GM12801 (cell line): ENCODE results near the gene TEPSIN.

Source experiments
- TF ChIP-seq, protein P1 (sequence below): IDR thresholded peaks from one replicate; pipeline ENCODE4 v1.5.1; 2011; ENCODE audit warnings: control low read depth; ENCODE audit not compliant: insufficient read length; ENCODE audit errors: extremely low read depth

The TEPSIN gene, protein sequence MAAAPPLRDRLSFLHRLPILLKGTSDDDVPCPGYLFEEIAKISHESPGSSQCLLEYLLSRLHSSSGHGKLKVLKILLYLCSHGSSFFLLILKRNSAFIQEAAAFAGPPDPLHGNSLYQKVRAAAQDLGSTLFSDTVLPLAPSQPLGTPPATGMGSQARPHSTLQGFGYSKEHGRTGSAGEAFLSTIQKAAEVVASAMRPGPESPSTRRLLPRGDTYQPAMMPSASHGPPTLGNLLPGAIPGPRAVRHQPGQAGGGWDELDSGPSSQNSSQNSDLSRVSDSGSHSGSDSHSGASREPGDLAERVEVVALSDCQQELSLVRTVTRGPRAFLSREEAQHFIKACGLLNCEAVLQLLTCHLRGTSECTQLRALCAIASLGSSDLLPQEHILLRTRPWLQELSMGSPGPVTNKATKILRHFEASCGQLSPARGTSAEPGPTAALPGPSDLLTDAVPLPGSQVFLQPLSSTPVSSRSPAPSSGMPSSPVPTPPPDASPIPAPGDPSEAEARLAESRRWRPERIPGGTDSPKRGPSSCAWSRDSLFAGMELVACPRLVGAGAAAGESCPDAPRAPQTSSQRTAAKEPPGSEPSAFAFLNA

DNA sequence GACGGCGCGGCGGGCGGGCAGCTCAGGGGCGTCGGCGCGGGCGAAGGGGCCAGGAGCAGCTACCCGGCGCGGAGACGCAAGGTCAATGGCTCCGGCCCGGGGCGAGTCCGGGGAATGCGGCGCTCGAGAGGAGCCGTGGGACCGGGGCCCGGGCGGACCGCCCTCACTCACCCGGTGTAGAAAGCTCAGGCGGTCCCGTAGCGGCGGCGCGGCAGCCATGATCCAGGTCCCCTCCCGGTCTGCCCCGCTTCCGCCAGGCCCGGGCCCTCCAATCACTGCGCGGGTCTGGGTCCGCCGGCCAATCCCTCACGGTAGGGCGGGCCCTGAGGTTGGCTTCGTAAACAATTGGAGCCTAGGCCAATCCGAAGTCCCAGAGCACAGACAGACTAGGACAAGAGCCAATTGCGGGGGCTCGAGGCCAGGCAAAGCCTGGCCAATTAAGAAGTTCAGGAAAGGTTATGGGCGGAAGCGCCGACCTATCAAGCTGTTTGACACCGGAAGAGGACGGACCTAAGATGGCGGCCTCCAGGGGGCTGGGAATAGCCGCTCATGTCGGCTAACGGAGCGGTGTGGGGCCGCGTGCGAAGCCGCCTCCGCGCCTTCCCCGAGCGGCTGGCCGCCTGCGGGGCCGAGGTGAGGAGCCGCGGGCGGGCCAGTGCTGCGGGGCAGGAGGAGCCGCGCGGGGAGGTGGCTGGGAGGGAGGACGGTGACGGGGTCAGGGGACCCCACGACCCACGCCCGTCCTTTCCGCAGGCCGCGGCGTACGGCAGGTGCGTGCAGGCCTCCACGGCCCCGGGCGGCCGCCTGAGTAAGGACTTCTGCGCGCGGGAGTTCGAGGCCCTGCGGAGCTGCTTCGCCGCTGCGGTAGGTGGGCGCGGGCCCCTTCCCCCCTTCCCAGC lies at the start of gene TEPSIN, which contains the start of gene NDUFAF8:
Gene TEPSIN, minus strand, starts transcription at position 241 of the 899 bp plus-strand sequence. Its CDS starts 22 bp downstream, at position 219.
Gene NDUFAF8, plus strand, starts transcription at position 504 of the 899 bp plus-strand sequence. Its CDS starts 46 bp downstream, at position 550.
- TF ChIP-seq, protein P1, sequence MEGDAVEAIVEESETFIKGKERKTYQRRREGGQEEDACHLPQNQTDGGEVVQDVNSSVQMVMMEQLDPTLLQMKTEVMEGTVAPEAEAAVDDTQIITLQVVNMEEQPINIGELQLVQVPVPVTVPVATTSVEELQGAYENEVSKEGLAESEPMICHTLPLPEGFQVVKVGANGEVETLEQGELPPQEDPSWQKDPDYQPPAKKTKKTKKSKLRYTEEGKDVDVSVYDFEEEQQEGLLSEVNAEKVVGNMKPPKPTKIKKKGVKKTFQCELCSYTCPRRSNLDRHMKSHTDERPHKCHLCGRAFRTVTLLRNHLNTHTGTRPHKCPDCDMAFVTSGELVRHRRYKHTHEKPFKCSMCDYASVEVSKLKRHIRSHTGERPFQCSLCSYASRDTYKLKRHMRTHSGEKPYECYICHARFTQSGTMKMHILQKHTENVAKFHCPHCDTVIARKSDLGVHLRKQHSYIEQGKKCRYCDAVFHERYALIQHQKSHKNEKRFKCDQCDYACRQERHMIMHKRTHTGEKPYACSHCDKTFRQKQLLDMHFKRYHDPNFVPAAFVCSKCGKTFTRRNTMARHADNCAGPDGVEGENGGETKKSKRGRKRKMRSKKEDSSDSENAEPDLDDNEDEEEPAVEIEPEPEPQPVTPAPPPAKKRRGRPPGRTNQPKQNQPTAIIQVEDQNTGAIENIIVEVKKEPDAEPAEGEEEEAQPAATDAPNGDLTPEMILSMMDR, result no peak

DNA sequence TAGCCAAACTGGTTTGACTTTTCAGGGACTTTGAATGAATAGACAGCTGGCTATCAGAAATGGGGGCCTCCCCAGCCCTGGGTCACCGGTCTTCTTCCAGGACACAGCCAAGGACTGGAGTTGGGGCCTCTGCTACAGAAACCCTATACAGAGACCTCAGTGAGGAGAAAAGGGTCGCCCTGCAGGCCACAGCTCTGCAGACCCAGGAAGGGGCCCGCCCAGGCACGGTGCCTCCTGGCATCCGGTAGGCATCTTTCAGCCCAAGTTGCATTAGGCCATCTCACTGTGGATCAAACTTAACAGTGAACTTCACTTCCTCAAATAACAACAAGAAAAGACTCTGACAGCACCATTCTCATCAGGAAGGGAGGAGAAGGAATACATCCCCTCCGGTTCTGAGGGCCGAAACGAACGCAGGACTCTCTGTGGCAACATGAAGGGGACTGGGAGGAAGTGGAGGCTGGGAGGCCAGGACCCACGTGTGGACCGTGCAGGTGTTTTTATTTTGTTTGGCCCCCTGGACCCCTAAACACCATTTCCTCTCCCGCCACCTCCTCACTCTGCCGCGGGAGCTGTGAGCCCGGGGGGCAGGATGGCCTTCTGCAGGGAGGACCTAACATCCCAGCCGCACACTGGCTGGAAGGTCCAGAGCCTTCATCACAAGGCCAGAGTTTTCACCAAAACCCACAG lies 49.0 kb upstream of the TEPSIN start:
- TF ChIP-seq, protein P1, result no peak

DNA sequence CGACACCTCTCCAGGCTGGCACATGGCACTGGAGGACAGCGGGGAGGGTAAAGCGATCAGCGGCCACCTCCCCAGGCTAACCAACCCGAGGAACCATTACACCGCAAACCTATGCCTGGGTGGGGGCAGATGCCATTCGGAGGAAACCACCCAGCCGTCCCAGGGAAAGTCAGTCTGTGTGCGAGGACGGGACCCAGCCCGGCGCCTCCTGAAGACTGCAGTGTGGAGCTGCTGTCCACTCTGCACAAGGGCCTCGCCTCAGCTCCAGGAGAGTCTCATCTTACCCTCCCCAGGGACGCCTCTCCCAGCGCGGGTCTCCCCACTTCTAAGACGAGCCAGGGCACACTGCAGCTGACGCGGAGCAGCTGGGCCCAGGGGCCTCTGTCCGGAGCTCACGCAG lies 48.3 kb upstream of the TEPSIN start:
- TF ChIP-seq, protein P1, result no peak

DNA sequence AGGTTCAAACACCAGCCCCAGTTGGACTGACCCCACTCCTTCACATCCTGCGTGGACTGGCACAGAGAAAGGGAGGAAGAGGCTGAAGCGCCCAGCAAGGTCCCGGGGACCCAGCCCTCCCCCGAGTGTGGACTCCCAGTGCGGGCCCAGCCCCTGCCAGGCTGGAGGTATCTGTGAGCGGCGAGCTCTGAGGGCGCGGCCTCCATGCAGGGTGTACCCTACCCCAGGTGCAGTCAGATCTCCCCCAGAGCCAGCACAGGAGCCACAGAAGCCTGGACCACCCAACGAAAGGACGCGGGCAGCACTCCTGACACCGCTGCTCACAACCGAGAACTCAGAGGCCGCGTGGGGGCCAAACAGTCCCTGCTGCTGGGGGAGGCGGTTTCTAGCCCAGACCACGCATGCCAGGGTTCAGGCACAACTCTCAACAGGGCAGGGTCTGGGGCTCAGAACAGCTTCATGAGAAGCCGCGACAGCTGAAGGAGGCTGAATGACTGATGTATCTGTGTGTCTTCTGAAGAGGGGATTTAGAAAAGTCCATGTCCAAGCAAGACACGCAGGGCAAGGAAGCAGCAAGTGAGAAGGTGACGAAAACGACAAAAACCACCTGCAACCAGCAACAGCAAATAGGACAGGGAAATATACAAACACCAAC lies 47.8 kb upstream of the TEPSIN start:
- TF ChIP-seq, protein P1, result no peak

DNA sequence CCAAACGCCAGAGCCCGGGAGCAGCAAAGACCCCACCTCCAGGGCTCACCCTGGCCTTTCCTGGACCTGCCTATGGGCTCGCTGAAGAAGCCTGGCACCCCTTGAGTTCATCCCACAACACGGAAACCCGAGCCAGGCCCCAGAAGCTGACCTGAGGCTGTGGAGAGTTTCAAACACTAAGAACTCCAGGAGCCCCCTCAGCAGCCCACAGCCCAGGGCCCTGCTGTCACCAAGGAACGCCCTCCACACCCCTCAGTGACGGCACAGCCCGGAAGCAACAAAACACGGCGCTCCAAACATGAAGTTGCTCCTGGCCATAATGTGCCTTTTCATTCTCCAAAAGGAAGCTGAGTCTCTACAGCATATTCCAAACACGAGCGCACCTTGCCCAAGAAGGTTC lies 47.0 kb upstream of the TEPSIN start:
- TF ChIP-seq, protein P1, result no peak

DNA sequence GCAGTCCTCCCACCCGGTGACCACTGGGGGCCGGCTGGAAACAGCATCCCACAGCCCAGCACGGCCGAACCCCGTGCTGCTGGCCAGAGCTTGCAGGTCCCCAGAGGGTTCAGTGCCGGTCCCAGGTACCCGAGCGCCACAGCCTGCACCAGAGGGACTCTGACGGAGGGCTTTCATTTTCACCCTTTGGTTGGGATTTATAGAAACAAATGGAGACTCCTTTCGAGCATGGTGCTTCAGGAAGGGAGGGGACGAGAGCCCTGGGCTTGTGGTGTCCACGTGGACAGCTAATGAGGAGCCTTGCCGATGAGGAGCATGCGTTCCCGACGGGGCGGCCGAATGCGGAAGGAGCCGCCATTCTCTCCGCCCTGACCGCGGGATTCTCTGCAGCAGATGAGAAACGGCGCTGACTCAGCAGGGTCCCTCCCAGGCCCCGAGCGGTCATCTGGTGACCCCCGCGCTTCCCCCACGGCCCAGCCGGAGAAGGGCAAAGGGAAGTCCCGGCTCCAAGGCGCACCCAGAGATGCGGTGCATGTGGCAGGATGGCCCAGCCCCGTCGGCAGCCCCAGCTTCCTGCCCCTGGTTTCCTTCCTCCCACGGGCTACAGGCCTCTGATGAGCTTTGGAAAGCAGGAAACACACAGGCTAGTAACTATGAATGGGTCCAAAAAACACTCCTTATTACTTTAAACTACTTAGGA lies 46.5 kb upstream of the TEPSIN start:
- TF ChIP-seq, protein P1, result no peak
